Measurements from ENCODE around the gene POLR2F. TPM values are rescaled to one million over a fixed set of nuclear protein-coding genes. Genes with fewer than 3 reads are reported as not detected.

The POLR2F gene
- total and polyA plus RNA-seq, 9 of the 15 experiments (the other 6 are each of a cell fraction or from before 2014, with no cell fraction given) = 98.9 to 410 (median 168) TPM

DNA sequence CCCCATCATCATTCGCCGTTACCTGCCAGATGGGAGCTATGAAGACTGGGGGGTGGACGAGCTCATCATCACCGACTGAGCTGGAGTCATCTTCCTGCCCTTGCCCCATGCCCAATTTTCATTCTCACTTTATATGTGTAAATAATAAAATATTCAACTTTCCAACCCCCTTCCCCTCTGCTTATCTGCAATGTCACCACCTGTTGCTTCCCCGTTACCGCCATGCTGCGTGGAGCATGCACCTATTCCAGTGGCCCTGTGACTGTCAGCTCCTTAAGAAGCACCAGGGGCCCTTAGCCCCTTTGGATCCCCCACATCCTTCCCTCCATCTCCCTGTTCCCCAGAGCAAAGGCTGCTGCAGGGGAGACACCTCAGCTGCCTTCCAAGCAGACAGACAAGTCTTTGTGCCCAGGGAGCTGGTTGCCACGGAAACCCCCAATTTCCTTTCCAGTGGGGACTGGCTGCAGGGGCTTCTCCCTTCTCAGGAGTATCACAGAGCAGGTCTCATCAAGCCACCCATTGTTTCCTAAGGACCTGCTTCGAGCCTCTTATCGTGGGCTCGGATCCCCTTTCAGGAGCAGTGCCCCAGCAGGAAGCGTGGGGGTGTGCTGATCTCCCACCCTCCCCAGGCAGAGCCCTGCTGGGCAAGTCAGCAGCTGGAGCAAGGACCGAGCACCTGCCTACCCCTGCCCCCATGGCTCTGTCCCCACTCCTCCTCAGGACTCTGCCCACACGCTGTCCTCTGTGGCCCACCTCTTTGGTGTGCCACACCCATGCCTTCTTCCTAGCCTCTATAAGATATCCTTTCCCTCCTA, 14.3 kb downstream of the POLR2F start:
- intact Hi-C loops (cut with micrococcal nuclease) (no loop called here), in situ Hi-C loops (cut with MboI) (no loop called here)
- Histone ChIP-seq H3K9me3 (replicated peaks; ENCODE audit: control insufficient read depth, insufficient read depth, low read depth, low read length) (no peaks in the 10 kb centered on the region), H3K9me1 (ENCODE audit: control insufficient read depth, insufficient read depth, low read length) (no peaks in the 10 kb centered on the region), H3K4me1 (replicated peaks in 1 of 2; ENCODE audit: control insufficient read depth in 2 of 2, insufficient read depth in 2 of 2, low read length in 2 of 2) (peaks cover 0 to 3% of the 10 kb centered on the region in 2 experiments; a peak in 1 of 5 replicates), H3K36me3 (ENCODE audit: control insufficient read depth, insufficient read depth, low read length) (peaks cover 49% of the 10 kb centered on the region), H3K9ac (ENCODE audit: insufficient read depth in 1 of 2, low read depth in 2 of 2, low read length in 2 of 2) (no peak overlapping the region), H4K20me1 (replicated peaks; ENCODE audit: control insufficient read depth, insufficient read depth, low read length) (no peaks in the 10 kb centered on the region), H3K79me2 (ENCODE audit: control insufficient read depth, insufficient read depth, low read length) (peaks cover 7% of the 10 kb centered on the region; the same call in 2 of the 3 replicates), H3K27me3 (ENCODE audit: control insufficient read depth in 2 of 2, insufficient read depth in 2 of 2, low read length in 2 of 2) (no peaks in the 10 kb centered on the region), H3K27ac (ENCODE audit: extremely low read depth, low read depth, low read length) (no peak overlapping the region), H3K4me3 (no peak overlapping the region), H3K4me2 (ENCODE audit: insufficient read depth, low read length) (no peak overlapping the region), H2AFZ (ENCODE audit: low read depth, low read length) (no peak overlapping the region)
- DNase-seq (ENCODE audit: extremely low read depth in 1 of 4, low spot score in 3 of 4) (no peak), FAIRE-seq (no peak), ATAC-seq (no peak)
- ChIA-PET CTCF (ENCODE audit: low intra/inter-chr PET ratio) (no interaction called here), POLR2A (no interaction called here)
- BruUV-seq (replicated peaks) = no TSS peak
- TF ChIP-seq RFX1 (IDR thresholded peaks at IDR 0.05) = peak; percentile 33; the same call in 1 of the 2 replicates
- 0 out of 2 replicates have a peak, but pooled peaks have one; percentile 7 for TF ChIP-seq SUPT5H (IDR thresholded peaks at IDR 0.05)
- no peak for TF ChIP-seq SRSF9 (IDR thresholded peaks at IDR 0.05; ENCODE audit: borderline replicate concordance, low read depth, low read length)
- 91% methylated on average over 9 of the region's 14 CpGs for WGBS (ENCODE audit: insufficient coverage, low coverage, missing lambda C conversion rate)

DNA sequence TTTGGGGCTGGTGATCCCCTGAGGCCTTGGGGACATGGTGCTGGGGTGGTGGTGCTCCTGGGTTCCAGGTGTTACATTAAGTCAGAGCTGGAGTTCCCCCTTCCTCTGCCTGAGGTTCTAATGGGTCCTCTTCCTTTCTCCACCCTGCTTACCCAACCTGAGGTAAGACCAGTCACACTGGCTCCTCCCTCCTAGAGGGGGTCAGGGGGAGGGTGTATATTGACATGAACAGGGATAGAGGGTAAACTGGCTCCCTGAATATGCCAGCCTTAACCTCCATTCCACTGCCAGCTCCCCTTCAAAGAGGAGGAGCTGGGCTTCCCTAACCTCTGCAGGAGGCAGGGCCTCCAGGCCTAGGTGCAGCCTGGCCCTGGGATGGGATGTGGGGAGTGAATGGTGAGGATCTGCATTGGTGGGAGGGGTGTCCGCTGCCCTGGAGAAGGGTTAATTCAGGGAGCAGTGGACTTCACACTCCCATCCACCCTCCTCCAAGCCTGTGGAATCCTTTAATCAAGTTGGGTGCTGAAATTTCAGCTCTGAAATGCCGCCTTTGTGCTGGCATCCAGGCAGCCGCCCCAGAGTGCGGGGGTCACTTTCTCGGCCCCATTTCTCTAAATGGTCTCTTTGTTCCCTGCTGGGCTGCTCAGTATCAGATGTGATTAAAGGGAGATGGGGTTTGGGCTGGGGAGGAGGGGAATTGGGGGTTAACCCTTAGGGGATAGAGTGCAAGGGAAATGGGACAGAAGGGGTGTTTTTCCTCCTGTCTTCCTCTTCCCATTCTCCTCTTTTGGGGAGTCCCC, 15.2 kb downstream of the POLR2F start:
- Histone ChIP-seq H3K4me2 (ENCODE audit: insufficient read depth, low read length) (no peak overlapping the region), H3K79me2 (ENCODE audit: control insufficient read depth, insufficient read depth, low read length) (peaks cover 7% of the 10 kb centered on the region; the same call in 2 of the 3 replicates), H3K27ac (ENCODE audit: extremely low read depth, low read depth, low read length) (no peak overlapping the region), H3K9ac (ENCODE audit: insufficient read depth in 1 of 2, low read depth in 2 of 2, low read length in 2 of 2) (no peak overlapping the region), H3K4me3 (no peak overlapping the region), H4K20me1 (replicated peaks; ENCODE audit: control insufficient read depth, insufficient read depth, low read length) (no peaks in the 10 kb centered on the region), H3K9me3 (replicated peaks; ENCODE audit: control insufficient read depth, insufficient read depth, low read depth, low read length) (no peaks in the 10 kb centered on the region), H3K36me3 (ENCODE audit: control insufficient read depth, insufficient read depth, low read length) (peaks cover 43% of the 10 kb centered on the region), H2AFZ (ENCODE audit: low read depth, low read length) (no peak overlapping the region), H3K9me1 (ENCODE audit: control insufficient read depth, insufficient read depth, low read length) (no peaks in the 10 kb centered on the region), H3K4me1 (replicated peaks in 1 of 2; ENCODE audit: control insufficient read depth in 2 of 2, insufficient read depth in 2 of 2, low read length in 2 of 2) (peaks cover 0 to 5% of the 10 kb centered on the region in 2 experiments; a peak in 2 of 5 replicates), H3K27me3 (ENCODE audit: control insufficient read depth in 2 of 2, insufficient read depth in 2 of 2, low read length in 2 of 2) (no peaks in the 10 kb centered on the region)
- ChIA-PET CTCF (ENCODE audit: low intra/inter-chr PET ratio) (no interaction called here), POLR2A (interaction anchor here (0.7 to 1.0 kb wide), 2 partner anchors 14 to 17 kb away, joined by 3 read pairs; no protein-coding TSS in a partner anchor)
- TF ChIP-seq U2AF2 (optimal IDR thresholded peaks at IDR 0.05; ENCODE audit: low read depth, low read length) = no peak
- peak; percentile 37; the same call in 1 of the 2 replicates for TF ChIP-seq POLR2A (conservative IDR thresholded peaks at IDR 0.05)
- TF ChIP-seq SUPT5H (IDR thresholded peaks at IDR 0.05) = 0 out of 2 replicates have a peak, but pooled peaks have one; percentile 21
- no TSS peak for BruUV-seq (replicated peaks)
- DNase-seq (ENCODE audit: extremely low read depth in 1 of 4, low spot score in 3 of 4) = no peak
- intact Hi-C loops (cut with micrococcal nuclease) = no loop called here
- in situ Hi-C loops (cut with MboI) = no loop called here
- no peak for FAIRE-seq
- 98% methylated on average over 5 of the region's 5 CpGs for WGBS (ENCODE audit: insufficient coverage, low coverage, missing lambda C conversion rate)
- ATAC-seq = no peak
